Keratinocyte (primary cell): ENCODE measurements around the gene SOST.

Experiments used
- EZH2 ChIP-seq: IDR thresholded peaks from one replicate; pipeline ENCODE4 v1.6.1; 2012; ENCODE audit warnings: inconsistent platforms, mild to moderate bottlenecking, low read length, moderate library complexity
- TF ChIP-seq, protein P1 (sequence below), 3 experiments: IDR thresholded peaks in 1 of 3; conservative IDR thresholded peaks in 1 of 3; optimal IDR thresholded peaks in 1 of 3; 2 replicates in 2 of 3; 3 replicates in 1 of 3; pipeline versions ENCODE3 to v1.5.1; 2011; ENCODE audit warnings: low read length in 3 of 3, mild to moderate bottlenecking in 3 of 3, moderate library complexity in 2 of 3, control low read depth in 1 of 3, inconsistent platforms in 1 of 3; ENCODE audit not compliant: insufficient read depth in 2 of 3; ENCODE audit errors: extremely low read depth in 1 of 3

DNA sequence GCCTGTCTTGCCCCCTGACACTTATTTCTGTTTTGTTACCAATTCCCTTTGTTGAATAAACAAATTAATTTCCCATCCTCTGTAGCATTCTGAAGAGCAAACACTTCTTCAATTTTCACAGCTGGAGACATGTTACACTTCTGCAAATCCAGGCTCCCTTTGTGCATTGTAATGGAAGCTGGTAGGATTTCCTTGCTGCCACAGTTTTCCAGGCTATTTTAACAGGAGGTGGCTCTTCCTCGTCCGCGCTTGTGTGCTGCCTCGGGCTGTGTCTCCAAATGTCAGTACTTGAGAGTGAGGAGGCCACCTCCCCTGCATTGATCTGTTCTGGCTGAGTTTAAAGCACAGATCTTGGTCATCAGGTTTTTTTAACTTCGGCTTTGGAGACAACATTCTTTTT, 40.0 kb downstream of the SOST start:
- TF ChIP-seq, protein P1, sequence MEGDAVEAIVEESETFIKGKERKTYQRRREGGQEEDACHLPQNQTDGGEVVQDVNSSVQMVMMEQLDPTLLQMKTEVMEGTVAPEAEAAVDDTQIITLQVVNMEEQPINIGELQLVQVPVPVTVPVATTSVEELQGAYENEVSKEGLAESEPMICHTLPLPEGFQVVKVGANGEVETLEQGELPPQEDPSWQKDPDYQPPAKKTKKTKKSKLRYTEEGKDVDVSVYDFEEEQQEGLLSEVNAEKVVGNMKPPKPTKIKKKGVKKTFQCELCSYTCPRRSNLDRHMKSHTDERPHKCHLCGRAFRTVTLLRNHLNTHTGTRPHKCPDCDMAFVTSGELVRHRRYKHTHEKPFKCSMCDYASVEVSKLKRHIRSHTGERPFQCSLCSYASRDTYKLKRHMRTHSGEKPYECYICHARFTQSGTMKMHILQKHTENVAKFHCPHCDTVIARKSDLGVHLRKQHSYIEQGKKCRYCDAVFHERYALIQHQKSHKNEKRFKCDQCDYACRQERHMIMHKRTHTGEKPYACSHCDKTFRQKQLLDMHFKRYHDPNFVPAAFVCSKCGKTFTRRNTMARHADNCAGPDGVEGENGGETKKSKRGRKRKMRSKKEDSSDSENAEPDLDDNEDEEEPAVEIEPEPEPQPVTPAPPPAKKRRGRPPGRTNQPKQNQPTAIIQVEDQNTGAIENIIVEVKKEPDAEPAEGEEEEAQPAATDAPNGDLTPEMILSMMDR (optimal IDR thresholded peaks at IDR 0.05 in 1 of 3, IDR thresholded peaks at IDR 0.05 in 1 of 3, conservative IDR thresholded peaks at IDR 0.05 in 1 of 3; ENCODE audit: extremely low read depth in 1 of 3, insufficient read depth in 2 of 3, low read length in 3 of 3), result no peak
- no peak for TF ChIP-seq EZH2
